K562 treated with DMSO at 1 percent for 12 hours (cell line): ENCODE results near the gene PADI6. TPM values are rescaled to one million over a fixed set of nuclear protein-coding genes. Genes with fewer than 3 reads are reported as not detected.

Experiments
- total RNA-seq: library from RNA; unstranded; fragments of 300-600 nt; gene quantifications from 2 replicates; pipeline ENCODE4 v1.2.3, GENCODE V29; 2022; ENCODE audit not compliant: insufficient read depth

The PADI6 gene
- not detected in 2 replicates for total RNA-seq

DNA sequence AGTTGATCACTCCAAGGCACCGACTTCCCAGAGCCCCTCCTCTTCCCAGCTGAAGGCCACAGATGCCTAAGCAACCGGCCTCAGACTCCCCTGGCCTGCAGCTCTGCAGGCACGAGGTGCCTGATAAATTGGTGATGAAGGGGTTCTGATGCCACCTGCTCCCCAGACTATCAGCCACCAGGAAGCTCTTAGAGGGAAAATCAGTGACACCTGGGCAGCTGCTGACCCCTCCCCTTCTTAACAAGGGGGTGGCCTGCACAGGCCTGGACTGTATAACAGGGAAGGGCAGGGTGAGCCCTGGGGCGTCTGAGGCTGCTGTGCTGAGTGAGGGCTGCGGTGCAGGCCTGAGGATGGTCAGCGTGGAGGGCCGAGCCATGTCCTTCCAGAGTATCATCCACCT is at the start of gene PADI6:
PADI6 (plus strand) TSS at position 301 of the 400 bp plus-strand sequence; CDS start at position 351, 50 bp downstream.

DNA sequence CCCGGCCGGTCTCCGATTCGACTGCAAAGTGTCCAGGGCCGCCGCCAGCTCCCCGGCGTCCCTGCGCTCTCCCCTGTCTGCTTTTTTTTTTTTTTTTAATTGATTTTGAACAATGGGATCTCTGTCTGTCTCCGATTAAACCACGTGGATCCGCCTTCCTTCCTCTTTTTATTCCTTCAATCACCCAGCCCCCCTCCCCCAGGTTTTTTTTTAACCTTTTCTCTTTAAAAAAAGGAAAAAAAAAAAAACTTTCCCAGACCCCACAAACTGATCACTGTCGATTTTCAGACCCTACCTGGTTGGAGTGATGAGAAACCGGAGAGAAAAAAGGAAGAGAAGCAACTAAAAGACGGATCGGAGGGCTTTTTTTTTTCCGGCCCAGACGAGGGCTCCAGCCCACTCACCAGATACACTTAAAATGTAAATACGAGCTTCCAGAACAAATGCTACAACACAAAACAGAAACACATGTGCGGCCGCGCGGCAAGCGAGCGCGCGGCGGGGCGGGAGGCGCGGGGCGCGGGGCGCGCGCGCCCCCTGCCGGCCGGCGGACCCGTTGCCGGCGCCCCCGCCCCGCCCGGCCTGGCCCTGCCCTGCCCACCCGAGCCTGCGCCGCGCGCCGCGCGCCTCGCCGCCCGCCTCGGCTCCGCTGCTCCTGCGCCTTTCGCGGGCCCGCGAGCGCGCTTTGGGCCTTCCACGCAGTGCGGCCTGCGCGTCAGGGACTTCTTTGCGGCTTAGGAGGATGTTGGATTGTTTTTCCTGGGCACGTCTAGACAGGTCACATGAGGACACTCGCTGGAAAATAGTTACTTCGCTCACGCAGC is 67.5 kb downstream of the PADI6 start, which contains the start of gene RCC2:
RCC2 (minus strand) TSS at position 428 of the 824 bp plus-strand sequence. CDS start 1,163 bp downstream, outside the sequence.

Other genes starting within 250 kb of the PADI6 start
- gene PADI1, start 167.1 kb upstream of the PADI6 start, total RNA-seq = 0.15 TPM in 1 of 2 replicates, not detected in the other
- gene PADI3, start 123.1 kb upstream of the PADI6 start, total RNA-seq = 0.19 TPM in 1 of 2 replicates, not detected in the other
- not detected in 2 replicates for gene PADI4, start 64.0 kb upstream of the PADI6 start, total RNA-seq
- 66.3 and 105 TPM in 2 replicates for gene RCC2, start 67.5 kb downstream of the PADI6 start, total RNA-seq
- gene ARHGEF10L, start 167.5 kb downstream of the PADI6 start, total RNA-seq = not detected in 2 replicates